ENCODE measurements around the gene PPP6R2. TPM values are rescaled to one million over a fixed set of nuclear protein-coding genes. Genes with fewer than 3 reads are reported as not detected.

Gene PPP6R2
- polyA plus RNA-seq, 1 donor (not counting 4 experiments of a cell fraction or from before 2014, with no cell fraction given): 19.8 TPM

DNA sequence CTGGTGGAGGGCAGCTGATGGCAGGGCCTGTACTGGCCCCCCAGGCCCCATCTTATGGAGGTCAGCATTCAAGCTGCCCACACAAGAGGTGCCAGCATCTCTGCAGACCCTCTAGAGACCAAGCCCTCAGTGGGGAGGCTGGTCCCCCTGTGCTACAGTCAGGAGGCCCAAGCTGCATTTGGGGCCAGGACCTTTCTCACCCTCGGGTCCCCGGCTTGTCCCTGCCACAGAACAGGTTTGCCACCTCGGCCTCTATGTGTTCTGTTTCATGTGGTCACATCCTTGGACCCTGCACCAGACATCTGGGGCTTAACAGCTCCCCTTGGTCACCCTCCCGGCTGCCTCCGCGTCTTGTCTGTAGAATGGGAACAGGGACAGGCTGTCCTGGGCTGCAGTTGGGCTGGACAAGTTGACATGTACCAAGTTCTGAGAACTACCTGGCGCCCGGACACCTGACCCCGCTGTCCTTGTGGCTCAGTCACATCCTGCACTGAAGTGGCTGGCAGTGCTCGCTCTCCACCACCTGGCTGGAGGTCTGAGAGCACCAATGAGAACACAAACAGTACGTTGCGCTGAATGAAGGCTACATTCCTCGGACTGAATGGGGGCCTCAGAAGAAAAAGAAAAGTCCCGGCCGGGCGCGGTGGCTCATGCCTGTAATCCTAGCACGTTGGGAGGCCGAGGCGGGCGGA lies 33.0 kb upstream of the PPP6R2 start:
- no peak overlapping the region for H3K9ac ChIP-seq (ENCODE audit: control insufficient read depth, extremely low read depth, insufficient read depth, low read length)
- no peaks in the 10 kb centered on the region for H4K20me1 ChIP-seq (ENCODE audit: control insufficient read depth, extremely low read depth, insufficient read depth, low read length)
- H3K4me2 ChIP-seq (ENCODE audit: control insufficient read depth, extremely low read depth, insufficient read depth, low read depth, low read length): no peak overlapping the region
- peaks cover 12% of the 10 kb centered on the region for H3K27me3 ChIP-seq (ENCODE audit: control insufficient read depth, extremely low read depth, insufficient read depth, low read length)
- H2AFZ ChIP-seq (ENCODE audit: control insufficient read depth, low read length): no peak overlapping the region
- FAIRE-seq (no peak), DNase-seq (ENCODE audit: low read depth, low spot score) (no peak)
- H3K79me2 ChIP-seq (ENCODE audit: control insufficient read depth, insufficient read depth, low read length): peaks cover 12% of the 10 kb centered on the region
- H3K27ac ChIP-seq (ENCODE audit: control insufficient read depth, insufficient read depth, low read length): no peak overlapping the region
- no peaks in the 10 kb centered on the region for H3K36me3 ChIP-seq (ENCODE audit: control insufficient read depth in 2 of 2, extremely low read depth in 1 of 2, insufficient read depth in 2 of 2, low read length in 2 of 2)
- no peak for TF ChIP-seq EZH2 (IDR thresholded peaks at IDR 0.05; ENCODE audit: low read length)
- no peak for TF ChIP-seq CTCF (optimal IDR thresholded peaks at IDR 0.05 in 1 of 3, IDR thresholded peaks at IDR 0.05 in 1 of 3, conservative IDR thresholded peaks at IDR 0.05 in 1 of 3; ENCODE audit: extremely low read depth in 1 of 3, insufficient read depth in 2 of 3, low read length in 3 of 3)
- no peaks in the 10 kb centered on the region for H3K9me3 ChIP-seq (ENCODE audit: control insufficient read depth, low read depth, low read length)
- no peaks in the 10 kb centered on the region for H3K9me1 ChIP-seq (ENCODE audit: control insufficient read depth, extremely low read depth, insufficient read depth, low read length)
- dilution Hi-C loops (cut with MboI; ENCODE audit: extremely low pct_ligation_motif_present, low sequenced_read_pairs): no loop called here
- no peak overlapping the region for H3K4me3 ChIP-seq (ENCODE audit: control insufficient read depth in 2 of 3, extremely low read depth in 1 of 3, insufficient read depth in 2 of 3, low read depth in 1 of 3, low read length in 3 of 3)
- H3K4me1 ChIP-seq (ENCODE audit: control insufficient read depth, extremely low read depth, insufficient read depth, low read length): peaks cover 6% of the 10 kb centered on the region

GRCh38 chr22:50310949-50311444 lies 32.1 kb upstream of the PPP6R2 start:
- Histone ChIP-seq H3K4me1 (ENCODE audit: control insufficient read depth, extremely low read depth, insufficient read depth, low read length) (peaks cover 2% of the 10 kb centered on the region), H3K9me3 (ENCODE audit: control insufficient read depth, low read depth, low read length) (no peaks in the 10 kb centered on the region), H3K36me3 (ENCODE audit: control insufficient read depth in 2 of 2, extremely low read depth in 1 of 2, insufficient read depth in 2 of 2, low read length in 2 of 2) (no peaks in the 10 kb centered on the region), H3K9me1 (ENCODE audit: control insufficient read depth, extremely low read depth, insufficient read depth, low read length) (no peaks in the 10 kb centered on the region), H3K27me3 (ENCODE audit: control insufficient read depth, extremely low read depth, insufficient read depth, low read length) (peaks cover 13% of the 10 kb centered on the region), H3K4me3 (ENCODE audit: control insufficient read depth in 2 of 3, extremely low read depth in 1 of 3, insufficient read depth in 2 of 3, low read depth in 1 of 3, low read length in 3 of 3) (no peak overlapping the region), H3K27ac (ENCODE audit: control insufficient read depth, insufficient read depth, low read length) (no peak overlapping the region), H4K20me1 (ENCODE audit: control insufficient read depth, extremely low read depth, insufficient read depth, low read length) (no peaks in the 10 kb centered on the region), H3K79me2 (ENCODE audit: control insufficient read depth, insufficient read depth, low read length) (peaks cover 8% of the 10 kb centered on the region), H2AFZ (ENCODE audit: control insufficient read depth, low read length) (no peak overlapping the region), H3K4me2 (ENCODE audit: control insufficient read depth, extremely low read depth, insufficient read depth, low read depth, low read length) (no peak overlapping the region), H3K9ac (ENCODE audit: control insufficient read depth, extremely low read depth, insufficient read depth, low read length) (no peak overlapping the region)
- TF ChIP-seq CTCF (optimal IDR thresholded peaks at IDR 0.05 in 1 of 3, IDR thresholded peaks at IDR 0.05 in 1 of 3, conservative IDR thresholded peaks at IDR 0.05 in 1 of 3; ENCODE audit: extremely low read depth in 1 of 3, insufficient read depth in 2 of 3, low read length in 3 of 3) (no peak), EZH2 (IDR thresholded peaks at IDR 0.05; ENCODE audit: low read length) (no peak)
- FAIRE-seq (no peak), DNase-seq (ENCODE audit: low read depth, low spot score) (no peak)
- dilution Hi-C loops (cut with MboI; ENCODE audit: extremely low pct_ligation_motif_present, low sequenced_read_pairs): no loop called here

Data from keratinocyte (primary cell).